Muscle of back (tissue), 13 donors: ENCODE results near the gene CES1. TPM values are rescaled to one million over a fixed set of nuclear protein-coding genes. Genes with fewer than 3 reads are reported as not detected.
A peak's percentile ranks its signal among the peaks of the same experiment; 100 is the strongest.
"Not testable (repeated sequence)": the region's sequence is repeated elsewhere in the genome, so short reads cannot be mapped to it uniquely, and the experiment has no call there.

ENCODE experiments used
- DNase-seq, 3 donors: peaks; one replicate each; pipeline versions ENCODE4 v3.0.0 to v3.0.0-alpha.2; 2013
- long read RNA-seq, 9 donors: transcript quantifications; one replicate each; lab custom pipeline, GENCODE V29; 2026
- polyA plus RNA-seq, 10 donors: library from polyadenylated mRNA; unstranded; fragments of 120-200 nt; gene quantifications; one replicate each; pipeline ENCODE4 v1.2.1, GENCODE V29; 2013; ENCODE audit not compliant: insufficient read length in 10 of 10

Gene CES1
- polyA plus RNA-seq = 1 to 10 TPM in 5 of 10 donors, under 1 TPM in 5; 0.35 to 1.4 (median 0.93) TPM
- long read RNA-seq, donor 1 = 0 reads
- long read RNA-seq, donor 2 = 0 reads
- long read RNA-seq, donor 3 = 0 reads
- long read RNA-seq, donor 4 = 0 reads
- long read RNA-seq, donor 5, partial matches to known transcripts = 0 of 1 reads
- long read RNA-seq, donor 5, other reads (novel, unspliced or antisense) = 0 of 1 reads
- long read RNA-seq, donor 6 = 0 reads
- long read RNA-seq, donor 7 = 0 reads
- long read RNA-seq, donor 8 = 0 reads
- long read RNA-seq, donor 9 = 0 reads

GRCh38 chr16:55832773-55833691 is at the start of gene CES1:
Gene CES1 (minus strand): TSS chr16:55833096. CDS start chr16:55833055, 41 bp downstream.
- DNase-seq = peak in 1 of 3 donors; percentile 7

DNA sequence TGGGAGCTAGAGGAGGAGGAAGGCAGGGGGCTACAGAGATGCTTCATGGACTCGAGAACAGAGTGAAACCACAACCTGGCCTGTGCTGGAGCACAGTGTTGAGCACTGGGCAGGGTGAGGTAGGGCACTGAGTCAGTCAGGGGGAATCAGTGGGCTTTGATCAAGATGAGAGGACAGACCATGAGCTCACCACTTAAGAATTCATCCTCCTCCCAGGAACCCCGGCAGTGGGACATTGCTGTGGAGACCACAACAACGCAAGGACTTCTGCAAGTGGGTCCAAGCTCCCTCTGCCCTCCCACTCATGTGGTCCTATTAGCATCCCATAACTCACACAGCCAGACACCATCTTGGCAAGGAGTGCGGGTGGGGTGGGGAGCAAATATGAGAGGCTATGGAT is 44.0 kb upstream of the CES1 start:
- peak in 2 of 3 donors; percentile 11 to 19 for DNase-seq

GRCh38 chr16:55875273-55875672 is 42.4 kb upstream of the CES1 start, which contains the start of gene CES5A:
Gene CES5A (minus strand): TSS chr16:55875373. CDS start chr16:55875221, 152 bp downstream.
- DNase-seq = no peak

DNA sequence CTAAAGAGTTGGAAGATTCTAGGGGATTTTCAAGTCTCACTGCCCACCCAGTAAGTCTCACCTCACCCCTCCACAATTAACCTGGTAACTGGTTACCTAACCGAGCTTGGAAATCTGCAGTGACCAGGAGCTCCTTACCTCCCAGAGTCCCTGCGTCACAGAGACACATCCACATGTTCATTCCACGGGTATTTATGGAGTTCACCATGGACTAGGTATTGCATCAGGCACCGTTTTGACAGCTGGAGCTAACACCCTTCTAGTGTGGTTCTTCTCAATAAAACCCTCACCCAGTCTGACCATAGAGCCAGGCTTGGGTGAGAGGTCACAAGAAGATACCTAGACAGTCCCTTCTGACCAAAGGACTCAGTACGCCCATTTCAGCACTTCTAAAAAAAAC is 40.2 kb upstream of the CES1 start:
- DNase-seq = no peak

- no peak for DNase-seq
Measured at GRCh38 chr16:55872130-55872529, 39.2 kb upstream of the CES1 start.

DNA sequence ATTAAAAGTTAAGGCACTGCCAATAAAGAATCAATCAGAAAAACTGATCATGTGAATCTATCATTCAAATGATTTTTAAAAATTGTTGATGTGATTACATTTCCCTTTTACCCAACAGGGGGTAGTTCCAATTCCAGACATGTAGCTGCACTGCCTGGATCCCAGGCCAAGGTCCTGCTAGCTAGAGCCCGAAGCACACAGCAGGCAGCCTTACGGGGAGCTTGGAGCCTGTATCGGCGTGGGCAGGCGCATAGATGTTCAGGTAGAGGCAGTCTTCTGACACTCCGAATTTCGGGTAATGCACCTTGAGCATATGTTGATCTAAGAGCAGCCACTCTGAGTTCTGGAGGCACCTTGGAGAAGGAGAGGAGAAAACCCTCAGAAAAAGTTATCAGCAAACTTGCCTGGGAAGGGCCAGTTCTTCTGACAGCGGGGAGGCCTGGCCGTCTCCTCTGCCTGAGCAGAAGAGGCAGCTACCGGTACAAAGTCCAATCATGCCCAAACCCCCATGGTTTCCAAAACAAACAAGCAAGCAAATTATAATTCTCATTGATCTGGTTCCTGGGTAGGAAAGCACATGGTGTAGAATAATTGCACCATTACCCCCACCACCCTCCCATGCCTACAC is 38.6 kb upstream of the CES1 start:
- no peak for DNase-seq

- DNase-seq = no peak
Measured at GRCh38 chr16:55868980-55869379, 36.1 kb upstream of the CES1 start.

- no peak for DNase-seq
Measured at GRCh38 chr16:55868137-55868536, 35.2 kb upstream of the CES1 start.

- no peak for DNase-seq
Measured at GRCh38 chr16:55861288-55861687, 28.4 kb upstream of the CES1 start.

DNA sequence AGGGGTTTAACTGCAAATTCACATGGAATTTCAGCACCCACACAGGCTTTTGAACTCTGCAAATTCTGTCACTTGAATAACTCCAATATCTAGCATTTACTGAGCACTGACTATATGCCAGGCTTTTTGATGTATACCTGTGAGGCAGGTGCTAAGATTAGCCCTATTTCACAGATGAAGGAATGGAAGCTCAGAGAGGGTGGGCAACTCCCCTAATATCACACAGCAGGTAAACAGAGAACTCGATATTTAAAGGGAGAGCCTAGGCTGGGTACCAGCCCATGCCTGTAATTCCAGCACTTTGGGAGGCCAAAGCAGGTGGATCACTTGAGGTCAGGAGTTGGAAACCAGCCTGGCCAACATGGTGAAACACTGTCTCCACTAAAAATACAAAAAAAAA is 24.8 kb upstream of the CES1 start:
- not testable (repeated sequence) for DNase-seq

- DNase-seq = no peak
Measured at GRCh38 chr16:55856950-55857349, 24.1 kb upstream of the CES1 start.

- DNase-seq = no peak
Measured at GRCh38 chr16:55853114-55853513, 20.2 kb upstream of the CES1 start.

GRCh38 chr16:55849536-55849935 is 16.6 kb upstream of the CES1 start:
- no peak for DNase-seq

DNA sequence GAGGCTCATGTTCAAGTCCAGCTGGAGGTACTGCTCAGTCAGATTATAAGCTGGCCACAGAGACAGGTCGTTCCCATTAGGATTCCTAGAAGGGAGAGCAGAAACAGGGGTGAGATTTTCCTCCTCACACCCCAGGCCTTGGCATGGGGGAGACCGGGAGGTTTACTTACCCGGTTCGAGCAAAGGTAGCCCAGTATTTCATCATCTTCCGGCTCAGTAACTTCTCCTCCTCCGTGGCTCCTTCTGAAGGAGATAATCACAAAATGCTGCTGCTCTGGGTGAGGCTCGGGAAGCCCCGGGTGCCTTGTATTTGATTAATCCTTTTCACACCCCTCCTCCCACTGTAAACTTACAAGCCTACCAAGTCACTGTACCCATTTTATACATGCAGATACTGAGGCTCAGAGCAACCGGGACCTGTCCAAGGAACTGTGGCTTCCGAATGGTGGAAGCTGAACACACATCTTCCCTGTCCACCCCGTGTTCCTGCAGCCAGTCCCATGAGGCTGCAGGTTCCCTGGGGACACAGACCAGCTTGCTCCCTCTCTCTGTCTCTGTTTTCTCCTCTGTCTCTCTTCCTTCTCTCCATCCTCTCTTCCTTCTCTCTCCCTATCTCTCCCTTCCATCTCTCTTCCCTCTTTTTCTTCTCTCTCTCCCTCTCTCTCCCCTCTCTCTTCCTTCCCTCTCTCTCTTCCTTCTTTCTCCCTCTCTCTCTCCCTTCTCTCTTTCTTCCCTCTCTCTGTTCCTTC is 13.9 kb upstream of the CES1 start:
- no peak for DNase-seq

DNA sequence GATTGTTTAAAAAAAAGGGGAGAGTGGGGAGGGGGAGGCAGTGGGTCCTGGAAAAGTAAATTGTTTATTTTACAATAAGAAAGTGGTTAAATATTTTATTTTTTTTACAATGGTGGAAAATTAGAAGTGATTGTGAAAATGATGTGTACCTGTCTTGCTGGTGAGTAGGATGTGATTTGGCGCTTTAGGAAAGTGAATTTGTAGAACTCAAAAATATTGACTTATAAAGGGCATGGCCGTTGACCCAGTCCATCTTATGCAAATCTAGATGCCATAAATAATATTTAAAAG is 10.2 kb upstream of the CES1 start:
- DNase-seq = no peak

DNA sequence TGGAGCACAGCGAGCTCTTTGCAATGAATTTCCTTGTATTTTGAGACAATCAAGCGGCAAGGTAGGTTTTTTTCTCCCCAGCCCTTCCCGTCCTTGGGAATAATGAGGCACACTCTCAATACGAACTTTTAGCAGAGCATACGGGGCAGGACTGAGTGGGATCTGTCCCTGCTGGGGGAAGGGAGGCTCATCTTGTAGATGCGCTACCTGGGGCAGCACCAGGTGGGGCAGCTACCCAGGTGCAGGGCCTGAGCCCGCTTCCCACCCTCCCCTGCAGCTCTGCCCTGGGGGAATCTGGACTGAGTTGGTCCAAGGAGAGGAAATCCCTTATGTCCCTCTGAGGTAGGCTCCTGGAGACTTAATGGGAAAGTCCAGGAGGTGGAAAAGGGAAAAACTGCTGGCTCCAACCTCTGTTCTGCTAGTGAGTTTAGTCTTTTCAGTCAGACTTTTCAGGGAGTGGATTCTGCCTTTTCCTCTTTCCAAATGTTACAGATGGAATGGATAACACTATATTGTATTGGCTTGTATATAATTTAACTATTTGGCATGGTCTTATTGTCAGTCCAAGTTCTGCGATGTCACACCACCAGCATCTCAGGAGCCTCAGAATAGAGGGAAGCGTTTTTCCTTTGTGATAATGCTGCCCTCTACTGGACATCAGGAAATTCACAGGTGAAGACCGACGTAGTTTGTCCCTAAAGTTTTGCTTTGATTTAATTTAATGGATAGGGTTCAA is 9.6 kb upstream of the CES1 start:
- DNase-seq = peak; percentile 46 to 64 (median 49)

- no peak for DNase-seq
Measured at GRCh38 chr16:55839115-55839514, 6.2 kb upstream of the CES1 start.

- no peak for DNase-seq
Measured at GRCh38 chr16:55836158-55836611, 3.3 kb upstream of the CES1 start.

- DNase-seq = no peak
Measured at GRCh38 chr16:55835581-55835980, 2.7 kb upstream of the CES1 start.

DNA sequence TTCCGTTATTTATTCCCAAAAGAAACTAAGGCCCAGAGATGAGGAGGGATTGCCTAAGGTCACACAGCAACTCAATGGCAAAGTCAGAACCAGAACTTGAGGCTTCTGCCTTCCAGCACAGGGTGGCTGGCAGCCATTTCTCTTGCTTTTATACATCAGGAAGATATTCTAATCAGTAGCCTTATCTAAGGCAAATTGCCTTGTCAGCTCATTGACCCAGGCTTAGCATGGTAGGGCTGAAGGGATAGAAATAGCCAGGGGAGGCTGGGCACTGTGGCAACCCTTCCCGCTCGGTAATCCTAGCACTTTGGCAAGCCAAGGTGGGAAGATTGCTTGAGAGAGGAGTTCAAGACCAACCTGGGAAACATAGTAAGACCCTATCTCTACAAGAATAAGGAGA is 2.3 kb upstream of the CES1 start:
- DNase-seq = not testable (repeated sequence)

- DNase-seq = no peak
Measured at GRCh38 chr16:55834049-55834448, 1.2 kb upstream of the CES1 start.
